ENCODE data around the gene ZFR2. TPM values are rescaled to one million over a fixed set of nuclear protein-coding genes. Genes with fewer than 3 reads are reported as not detected.

The ZFR2 gene
- total RNA-seq, 2 donors from 2014 or later: not detected

DNA sequence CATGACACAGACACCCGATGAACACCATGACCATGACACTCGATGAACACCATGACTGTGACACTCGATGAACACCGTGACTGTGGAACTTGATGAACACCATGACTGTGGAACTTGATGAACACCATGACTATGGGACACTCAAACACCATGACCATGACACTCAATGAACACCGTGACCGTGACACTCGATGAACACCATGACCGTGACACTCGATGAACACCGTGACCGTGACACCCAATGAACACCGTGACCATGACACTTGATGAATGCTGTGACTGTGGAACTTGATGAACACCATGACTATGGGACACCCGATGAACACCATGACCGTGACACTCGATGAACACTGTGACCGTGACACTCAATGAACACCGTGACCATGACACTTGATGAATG lies 31.5 kb downstream of the ZFR2 start:
- ATAC-seq (ENCODE audit: insufficient number of reproducible peaks, low FRiP score, low read depth) (no peak), DNase-seq (ENCODE audit: low spot score) (no peak)
- H3K27ac ChIP-seq: no peak overlapping the region
- H3K4me1 ChIP-seq (ENCODE audit: control insufficient read depth in 1 of 2, low read depth in 2 of 2): no peaks in the 10 kb centered on the region
- no peak overlapping the region for H3K4me3 ChIP-seq
- H3K9me3 ChIP-seq: no peaks in the 10 kb centered on the region
- H3K27me3 ChIP-seq (replicated peaks; ENCODE audit: insufficient read depth): no peaks in the 10 kb centered on the region
- TF ChIP-seq, protein P1, sequence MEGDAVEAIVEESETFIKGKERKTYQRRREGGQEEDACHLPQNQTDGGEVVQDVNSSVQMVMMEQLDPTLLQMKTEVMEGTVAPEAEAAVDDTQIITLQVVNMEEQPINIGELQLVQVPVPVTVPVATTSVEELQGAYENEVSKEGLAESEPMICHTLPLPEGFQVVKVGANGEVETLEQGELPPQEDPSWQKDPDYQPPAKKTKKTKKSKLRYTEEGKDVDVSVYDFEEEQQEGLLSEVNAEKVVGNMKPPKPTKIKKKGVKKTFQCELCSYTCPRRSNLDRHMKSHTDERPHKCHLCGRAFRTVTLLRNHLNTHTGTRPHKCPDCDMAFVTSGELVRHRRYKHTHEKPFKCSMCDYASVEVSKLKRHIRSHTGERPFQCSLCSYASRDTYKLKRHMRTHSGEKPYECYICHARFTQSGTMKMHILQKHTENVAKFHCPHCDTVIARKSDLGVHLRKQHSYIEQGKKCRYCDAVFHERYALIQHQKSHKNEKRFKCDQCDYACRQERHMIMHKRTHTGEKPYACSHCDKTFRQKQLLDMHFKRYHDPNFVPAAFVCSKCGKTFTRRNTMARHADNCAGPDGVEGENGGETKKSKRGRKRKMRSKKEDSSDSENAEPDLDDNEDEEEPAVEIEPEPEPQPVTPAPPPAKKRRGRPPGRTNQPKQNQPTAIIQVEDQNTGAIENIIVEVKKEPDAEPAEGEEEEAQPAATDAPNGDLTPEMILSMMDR (IDR thresholded peaks at IDR 0.05): no peak
- H3K36me3 ChIP-seq: no peaks in the 10 kb centered on the region

DNA sequence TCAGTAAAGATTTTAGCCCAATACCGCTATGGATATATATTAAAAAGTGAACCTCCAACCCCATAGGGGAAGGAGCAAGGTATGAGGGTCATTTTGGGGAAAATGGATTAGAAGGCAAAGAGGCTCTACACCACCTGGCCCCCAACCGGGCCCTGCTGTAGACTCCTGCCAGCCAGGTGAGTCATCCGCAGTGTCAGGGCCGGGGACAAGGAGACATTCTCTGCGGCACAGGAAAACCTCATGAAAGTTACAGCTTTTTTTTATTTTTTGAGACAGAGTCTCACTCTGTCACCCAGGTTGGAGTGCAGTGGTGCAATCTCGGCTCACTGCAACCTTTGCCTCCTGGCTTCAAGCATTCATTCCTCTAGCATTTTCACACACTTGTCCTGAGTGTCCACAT lies 32.0 kb downstream of the ZFR2 start:
- Histone ChIP-seq H3K27me3 (replicated peaks; ENCODE audit: insufficient read depth) (no peaks in the 10 kb centered on the region), H3K36me3 (no peaks in the 10 kb centered on the region), H3K4me3 (no peak overlapping the region), H3K27ac (no peak overlapping the region), H3K4me1 (ENCODE audit: control insufficient read depth in 1 of 2, low read depth in 2 of 2) (no peaks in the 10 kb centered on the region), H3K9me3 (no peaks in the 10 kb centered on the region)
- DNase-seq (ENCODE audit: low spot score): no peak
- ATAC-seq (ENCODE audit: insufficient number of reproducible peaks, low FRiP score, low read depth): no peak
- TF ChIP-seq, protein P1 (IDR thresholded peaks at IDR 0.05): no peak

DNA sequence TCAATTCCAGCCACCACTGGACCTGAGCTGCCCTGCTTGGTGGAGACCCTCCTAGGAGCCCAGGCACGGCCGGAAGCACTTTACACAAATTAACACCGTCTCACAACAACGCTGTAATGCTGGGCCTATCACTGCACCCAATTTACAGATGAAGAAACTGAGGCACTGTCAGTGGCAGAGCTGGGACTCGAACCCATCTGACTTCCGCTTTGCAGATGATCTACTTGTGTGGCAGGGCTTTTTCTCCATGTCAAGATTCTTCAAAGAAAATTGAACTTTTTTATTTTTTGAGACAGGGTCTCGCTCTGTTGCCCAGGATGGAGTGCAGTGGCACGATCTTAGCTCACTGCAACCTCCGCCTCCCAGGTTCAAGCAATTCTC lies 33.8 kb downstream of the ZFR2 start:
- TF ChIP-seq, protein P1 (IDR thresholded peaks at IDR 0.05): no peak
- no peak for DNase-seq (ENCODE audit: low spot score)
- no peaks in the 10 kb centered on the region for H3K4me1 ChIP-seq (ENCODE audit: control insufficient read depth in 1 of 2, low read depth in 2 of 2)
- no peak overlapping the region for H3K4me3 ChIP-seq
- ATAC-seq (ENCODE audit: insufficient number of reproducible peaks, low FRiP score, low read depth): no peak
- H3K9me3 ChIP-seq: no peaks in the 10 kb centered on the region
- H3K27ac ChIP-seq: no peak overlapping the region
- H3K27me3 ChIP-seq (replicated peaks; ENCODE audit: insufficient read depth): no peaks in the 10 kb centered on the region
- H3K36me3 ChIP-seq: no peaks in the 10 kb centered on the region

DNA sequence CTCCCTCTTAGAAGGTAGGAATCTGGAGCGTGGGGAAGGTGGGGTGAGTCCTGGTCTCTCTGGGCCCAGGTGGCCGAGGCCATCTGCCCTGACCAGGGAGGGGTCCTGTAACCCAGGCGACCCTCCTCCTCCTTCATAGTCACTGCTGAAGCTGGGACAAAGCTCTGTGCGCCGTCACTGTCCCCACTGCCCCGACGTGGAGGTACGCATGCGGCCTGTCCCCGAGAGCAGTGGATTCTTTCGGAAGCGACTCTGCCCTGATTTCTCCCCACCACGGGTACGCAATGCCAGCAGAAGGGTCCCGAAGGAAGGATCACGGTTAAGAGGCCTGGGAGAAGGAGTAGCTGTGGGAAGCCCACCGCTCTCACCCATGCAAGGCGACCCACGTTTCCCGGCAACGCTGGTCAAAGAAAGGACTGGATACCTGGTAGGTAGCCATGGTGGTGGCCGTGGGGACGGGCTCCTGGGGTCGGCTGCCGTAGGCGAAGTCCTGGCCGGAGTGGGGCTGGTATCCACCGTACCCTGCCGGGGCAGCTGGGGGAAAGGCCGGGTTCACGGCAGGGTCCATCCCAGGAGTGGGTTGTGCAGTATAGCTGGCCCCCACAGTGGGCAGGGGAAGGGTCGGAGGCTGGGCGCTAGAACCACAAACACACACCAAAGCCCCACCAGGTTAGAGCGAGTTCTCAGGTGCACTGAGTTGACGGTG lies 34.3 kb downstream of the ZFR2 start:
- H3K27ac ChIP-seq: no peak overlapping the region
- DNase-seq (ENCODE audit: low spot score) (no peak), ATAC-seq (ENCODE audit: insufficient number of reproducible peaks, low FRiP score, low read depth) (no peak)
- TF ChIP-seq, protein P1 (IDR thresholded peaks at IDR 0.05): no peak
- H3K4me1 ChIP-seq (ENCODE audit: control insufficient read depth in 1 of 2, low read depth in 2 of 2): no peaks in the 10 kb centered on the region
- H3K4me3 ChIP-seq: no peak overlapping the region
- H3K9me3 ChIP-seq: no peaks in the 10 kb centered on the region
- no peaks in the 10 kb centered on the region for H3K36me3 ChIP-seq
- H3K27me3 ChIP-seq (replicated peaks; ENCODE audit: insufficient read depth): no peaks in the 10 kb centered on the region

DNA sequence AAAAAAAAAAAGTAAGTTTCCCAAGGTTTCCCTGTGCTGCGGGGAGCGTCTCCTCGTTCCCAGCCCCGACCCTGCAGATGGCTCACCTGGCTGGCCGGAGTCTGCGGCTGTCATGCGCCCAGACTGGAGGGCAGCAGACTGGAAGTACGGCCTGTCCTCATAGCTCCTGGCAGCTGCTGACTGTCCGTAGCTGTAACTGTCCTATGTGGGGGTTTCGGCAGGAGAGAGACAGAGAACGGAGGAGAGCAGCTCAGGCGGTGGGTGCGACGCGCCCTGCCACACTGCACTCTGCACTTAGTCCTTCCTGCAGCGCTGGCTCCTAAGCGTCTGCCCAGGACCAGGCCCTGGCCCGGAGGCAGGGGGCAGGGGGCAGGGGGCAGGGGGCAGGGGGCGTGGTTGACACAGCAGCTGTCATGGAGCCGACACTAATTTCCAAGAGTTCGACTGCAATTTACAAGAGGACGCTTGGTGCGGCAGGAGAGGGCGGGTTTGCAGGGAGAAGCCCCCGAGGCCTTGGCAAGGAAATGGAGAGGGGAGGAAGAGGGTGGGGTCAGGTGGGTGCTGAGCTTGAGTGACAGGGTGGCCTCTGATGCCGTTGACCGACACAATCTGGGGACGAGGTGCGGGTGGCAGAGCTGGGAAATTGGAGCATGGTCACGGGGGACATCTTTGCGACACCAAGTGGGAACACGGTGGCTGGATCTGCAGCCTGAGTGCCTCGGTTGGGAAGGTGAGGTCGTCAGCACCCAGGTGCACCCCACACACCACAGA lies 35.1 kb downstream of the ZFR2 start:
- Histone ChIP-seq H3K27ac (no peak overlapping the region), H3K27me3 (replicated peaks; ENCODE audit: insufficient read depth) (no peaks in the 10 kb centered on the region), H3K4me3 (no peak overlapping the region), H3K4me1 (ENCODE audit: control insufficient read depth in 1 of 2, low read depth in 2 of 2) (no peaks in the 10 kb centered on the region), H3K9me3 (no peaks in the 10 kb centered on the region), H3K36me3 (no peaks in the 10 kb centered on the region)
- TF ChIP-seq, protein P1 (IDR thresholded peaks at IDR 0.05): no peak
- ATAC-seq (ENCODE audit: insufficient number of reproducible peaks, low FRiP score, low read depth) (no peak), DNase-seq (ENCODE audit: low spot score) (no peak)
